Fibroblast of the aortic adventitia (primary cell): ENCODE results near the gene GRIP2. TPM values are rescaled to one million over a fixed set of nuclear protein-coding genes. Genes with fewer than 3 reads are reported as not detected.

Source experiments
- DNase-seq: peaks from one replicate; pipeline ENCODE4 v3.0.0-alpha.2; 2010; ENCODE audit warnings: low read depth
- H3K4me3 ChIP-seq: 2 replicates; pipeline ENCODE4 v1.5.1; 2011; ENCODE audit warnings: low read depth, mild to moderate bottlenecking, control low read depth, low read length, moderate library complexity
- CTCF ChIP-seq: IDR thresholded peaks from 2 replicates; pipeline ENCODE4 v1.5.1; 2011; ENCODE audit warnings: mild to moderate bottlenecking, low read length, control low read depth, inconsistent platforms; ENCODE audit not compliant: insufficient read depth
- total RNA-seq: library from RNA; depleted of rRNA; stranded (reverse); fragments of >200 nt; gene quantifications from 2 replicates; pipeline ENCODE4 v1.2.3, GENCODE V29; 2012; ENCODE audit warnings: low replicate concordance

GRIP2 gene
- total RNA-seq, 1 donor, result 0.90 TPM

GRCh38 chr3:14569474-14570000 is 29.4 kb upstream of the GRIP2 start:
- DNase-seq, result no peak
- no peak overlapping the region for H3K4me3 ChIP-seq
- TF ChIP-seq CTCF, result no peak

DNA sequence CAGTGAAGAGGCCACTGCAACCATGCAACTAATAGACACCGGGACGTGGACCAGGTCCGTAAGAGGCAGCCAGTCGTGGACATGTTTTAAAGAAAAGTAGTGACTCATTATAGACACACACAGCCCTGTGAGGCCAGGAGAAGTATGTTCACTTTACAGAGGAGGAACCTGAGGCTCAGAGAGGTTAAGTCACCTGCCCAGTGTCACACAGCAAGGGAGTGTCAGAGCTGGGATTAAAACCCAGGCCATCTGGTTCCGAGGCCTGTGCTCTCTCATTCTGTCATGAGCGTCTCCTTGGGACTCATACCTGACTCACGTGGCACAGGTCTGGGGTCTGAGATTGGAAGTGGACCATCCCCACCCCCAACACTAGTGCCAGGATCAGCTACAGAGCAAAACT is 28.1 kb upstream of the GRIP2 start:
- no peak for TF ChIP-seq CTCF
- DNase-seq, result no peak
- no peak overlapping the region for H3K4me3 ChIP-seq

DNA sequence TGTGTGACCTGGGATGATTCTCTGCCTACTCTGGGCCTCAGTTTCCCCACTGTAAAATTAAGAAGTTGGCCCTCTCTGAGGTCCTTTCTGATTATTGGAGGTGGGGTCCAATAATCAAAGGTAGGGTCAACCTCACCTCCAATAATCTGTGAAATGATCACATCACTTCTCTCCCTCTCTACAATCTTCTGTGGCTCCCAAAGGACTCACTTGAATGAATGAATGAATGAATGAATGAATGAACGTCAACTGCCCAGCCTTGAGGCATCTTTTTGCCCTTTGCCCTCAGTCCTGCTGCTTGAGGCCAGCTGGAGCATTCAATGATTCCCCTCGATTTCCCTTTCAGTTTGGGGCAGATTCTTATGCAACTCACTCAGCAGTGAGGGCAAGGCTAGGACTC is 26.7 kb upstream of the GRIP2 start:
- no peak for DNase-seq
- TF ChIP-seq CTCF, result no peak
- no peak overlapping the region for H3K4me3 ChIP-seq

- no peak for TF ChIP-seq CTCF
- peak; percentile 46 for DNase-seq
- no peak overlapping the region for H3K4me3 ChIP-seq
These were observed 25.9 kb upstream of the GRIP2 start for GRCh38 chr3:14565868-14566588.

DNA sequence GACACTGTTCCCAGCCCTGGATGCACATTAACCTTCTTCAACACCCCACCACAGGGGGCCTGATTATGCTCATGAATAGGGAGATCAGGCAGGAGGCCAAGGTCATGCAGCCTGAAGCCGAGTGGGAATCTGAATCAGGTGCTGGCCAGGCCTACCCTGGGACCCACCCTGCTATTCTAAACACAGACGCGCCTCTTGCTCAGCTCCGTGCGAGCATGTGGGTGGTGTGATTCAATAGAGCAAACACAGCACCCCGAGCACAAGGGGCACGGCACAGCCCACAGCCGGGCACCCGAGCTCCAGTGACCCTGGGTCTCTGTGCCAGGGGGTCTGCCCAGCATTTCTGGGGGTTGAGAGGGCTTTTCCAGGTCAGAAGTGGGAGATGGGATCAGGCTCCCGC is 24.6 kb upstream of the GRIP2 start:
- no peak overlapping the region for H3K4me3 ChIP-seq
- DNase-seq, result no peak
- TF ChIP-seq CTCF, result no peak

DNA sequence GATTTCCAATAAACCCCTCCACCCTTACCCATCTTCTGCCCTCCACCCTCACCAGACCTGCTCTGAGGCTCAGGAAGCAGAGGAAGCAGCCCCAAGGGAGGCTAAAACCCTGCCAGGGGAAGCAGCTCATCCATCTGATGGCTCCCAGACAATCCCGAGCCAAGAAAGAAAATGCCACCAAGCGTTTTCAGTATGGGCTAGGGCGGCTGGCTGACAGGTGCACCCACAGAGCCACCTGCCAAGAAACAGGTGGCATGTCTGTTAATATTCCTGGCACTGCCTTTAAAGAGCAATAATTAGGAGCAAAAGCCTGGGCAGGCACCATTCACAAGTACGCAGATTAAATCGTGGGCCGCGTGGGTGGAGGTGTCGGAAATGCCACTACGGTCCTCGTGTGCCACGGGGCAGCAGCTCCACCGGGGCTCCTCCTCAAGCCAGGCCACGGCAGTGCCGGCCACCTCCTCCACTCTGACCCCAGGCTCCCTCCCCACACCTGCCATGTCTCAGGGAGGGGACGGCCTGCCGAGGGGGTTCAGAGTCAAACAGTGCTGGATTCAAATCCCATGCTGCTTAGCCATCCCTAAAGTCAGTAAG is 23.9 kb upstream of the GRIP2 start:
- no peak overlapping the region for H3K4me3 ChIP-seq
- TF ChIP-seq CTCF, result no peak
- DNase-seq, result no peak
